Activated CD4-positive, alpha-beta memory T cell treated with anti-CD3 and anti-CD28 coated beads, Interleukin-2, amount 10 ng/mL, durations not matched to agents 7 days and 5 days (primary cell): ENCODE measurements around the gene ALDH1A1. TPM values are rescaled to one million over a fixed set of nuclear protein-coding genes. Genes with fewer than 3 reads are reported as not detected.

ENCODE experiments used
- CTCF ChIA-PET: fragments of 350-600 bp; sonication (Branson Sonifier 250); formaldehyde crosslinking; loops from one replicate; lab custom pipeline; 2021; ENCODE audit warnings: antibody characterized with exemption, inconsistent platforms; lab: Charles Lee
- POLR2A ChIA-PET: fragments of 350-600 bp; sonication (Branson Sonifier 250); formaldehyde crosslinking; loops from one replicate; lab custom pipeline; 2021; ENCODE audit warnings: antibody characterized with exemption; lab: Charles Lee
- DNase-seq: peaks from one replicate; pipeline ENCODE4 v3.0.0-alpha.2; 2020
- H3K27ac Mint-ChIP-seq: one replicate; pipeline ENCODE4 v1.8.0; 2021; ENCODE audit warnings: mild to moderate bottlenecking, mixed read lengths
- H3K27me3 Mint-ChIP-seq: one replicate; pipeline ENCODE4 v1.8.0; 2021; ENCODE audit warnings: mixed read lengths
- H3K36me3 Mint-ChIP-seq: one replicate; pipeline ENCODE4 v1.8.0; 2021; ENCODE audit warnings: low read depth, mixed read lengths
- H3K4me1 Mint-ChIP-seq: one replicate; pipeline ENCODE4 v1.8.0; 2021; ENCODE audit warnings: mixed read lengths
- H3K4me3 Mint-ChIP-seq: one replicate; pipeline ENCODE4 v1.8.0; 2021; ENCODE audit warnings: mild to moderate bottlenecking, mixed read lengths
- H3K9me3 Mint-ChIP-seq: one replicate; pipeline ENCODE4 v1.8.0; 2021; ENCODE audit warnings: mixed read lengths
- total RNA-seq, 2 experiments: library from RNA; stranded (reverse); gene quantifications; one replicate each; pipeline ENCODE4 v1.2.3, GENCODE V29; 2021

Gene ALDH1A1
- total RNA-seq, 2 experiments from 2014 or later, result not detected

DNA sequence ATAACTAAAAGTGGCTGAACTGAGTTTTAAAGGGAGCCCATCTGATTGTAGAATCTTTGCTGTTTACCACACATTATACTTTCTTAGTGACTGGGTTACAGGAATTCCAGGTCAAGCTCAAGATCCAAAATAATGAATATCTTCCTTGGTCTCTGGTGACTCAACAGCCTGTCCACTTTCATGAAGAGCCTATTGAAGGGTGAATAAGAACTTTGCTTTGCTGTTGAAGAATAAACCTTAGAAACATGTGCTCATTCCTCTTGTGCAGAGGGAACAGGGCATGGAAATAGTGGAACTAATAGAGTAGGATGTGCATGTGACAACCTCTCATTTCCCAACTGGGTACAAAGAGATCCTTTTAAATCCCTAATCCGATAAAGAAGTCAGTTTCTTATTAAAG lies 21.4 kb downstream of the ALDH1A1 start:
- no peak overlapping the region for H3K27ac Mint-ChIP-seq
- H3K4me3 Mint-ChIP-seq, result no peak overlapping the region
- no peaks in the 10 kb centered on the region for H3K4me1 Mint-ChIP-seq
- ChIA-PET POLR2A (no interaction called here), CTCF (no interaction called here)
- no peaks in the 10 kb centered on the region for H3K36me3 Mint-ChIP-seq
- H3K27me3 Mint-ChIP-seq, result peaks cover 2% of the 10 kb centered on the region
- no peaks in the 10 kb centered on the region for H3K9me3 Mint-ChIP-seq
- no peak for DNase-seq

GRCh38 chr9:72930828-72931227 lies 22.0 kb downstream of the ALDH1A1 start:
- no peaks in the 10 kb centered on the region for H3K9me3 Mint-ChIP-seq
- no peak overlapping the region for H3K27ac Mint-ChIP-seq
- H3K4me3 Mint-ChIP-seq, result no peak overlapping the region
- POLR2A ChIA-PET, result no interaction called here
- no peak for DNase-seq
- CTCF ChIA-PET, result no interaction called here
- H3K36me3 Mint-ChIP-seq, result no peaks in the 10 kb centered on the region
- H3K27me3 Mint-ChIP-seq, result peaks cover 2% of the 10 kb centered on the region
- no peaks in the 10 kb centered on the region for H3K4me1 Mint-ChIP-seq

GRCh38 chr9:72929542-72929941 lies 23.3 kb downstream of the ALDH1A1 start:
- H3K27me3 Mint-ChIP-seq, result no peaks in the 10 kb centered on the region
- POLR2A ChIA-PET, result no interaction called here

GRCh38 chr9:72928042-72928507 lies 24.8 kb downstream of the ALDH1A1 start:
- Mint-ChIP-seq H3K4me1 (no peaks in the 10 kb centered on the region), H3K4me3 (no peak overlapping the region), H3K36me3 (no peaks in the 10 kb centered on the region), H3K27ac (no peak overlapping the region), H3K27me3 (no peaks in the 10 kb centered on the region), H3K9me3 (no peaks in the 10 kb centered on the region)
- POLR2A ChIA-PET, result no interaction called here
- CTCF ChIA-PET, result no interaction called here
- no peak for DNase-seq

More at GRCh38 chr9:72929542-72929941, 23.3 kb downstream of the ALDH1A1 start:
- Mint-ChIP-seq H3K9me3 (no peaks in the 10 kb centered on the region), H3K4me1 (no peaks in the 10 kb centered on the region), H3K27ac (no peak overlapping the region), H3K4me3 (no peak overlapping the region), H3K36me3 (no peaks in the 10 kb centered on the region)
- CTCF ChIA-PET, result no interaction called here
- no peak for DNase-seq

- no peak overlapping the region for H3K4me3 Mint-ChIP-seq
- no peak overlapping the region for H3K27ac Mint-ChIP-seq
- H3K27me3 Mint-ChIP-seq, result peaks cover 3% of the 10 kb centered on the region
- POLR2A ChIA-PET, result no interaction called here
- H3K36me3 Mint-ChIP-seq, result no peaks in the 10 kb centered on the region
- DNase-seq, result no peak
- CTCF ChIA-PET, result no interaction called here
- H3K9me3 Mint-ChIP-seq, result no peaks in the 10 kb centered on the region
- no peaks in the 10 kb centered on the region for H3K4me1 Mint-ChIP-seq
Measured at GRCh38 chr9:72926506-72926905, 26.3 kb downstream of the ALDH1A1 start.

DNA sequence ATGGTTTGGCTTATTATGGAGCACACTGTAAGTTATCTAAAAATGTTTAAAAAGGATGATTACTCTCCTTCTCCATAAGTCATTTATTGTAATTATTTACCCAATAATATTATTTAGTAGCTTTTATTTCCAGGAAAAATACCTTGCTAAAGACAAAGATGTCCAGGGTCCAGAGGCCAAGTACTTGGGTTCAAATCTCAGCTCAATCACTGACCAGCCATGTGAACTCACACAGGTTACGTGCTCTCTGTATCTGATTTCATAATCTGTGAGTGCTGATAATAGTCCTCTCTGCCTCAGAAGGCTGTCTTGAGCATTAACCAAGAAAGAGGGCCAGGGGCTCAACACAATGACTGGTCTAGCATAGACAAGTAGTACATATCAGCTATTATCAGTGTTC lies 27.0 kb downstream of the ALDH1A1 start:
- ChIA-PET CTCF (interaction anchor here (0.5 kb wide), 1 partner anchor 78 kb away, joined by 3 read pairs; no protein-coding TSS in a partner anchor), POLR2A (no interaction called here)
- Mint-ChIP-seq H3K4me1 (no peaks in the 10 kb centered on the region), H3K9me3 (no peaks in the 10 kb centered on the region), H3K27ac (no peak overlapping the region), H3K4me3 (no peak overlapping the region), H3K36me3 (no peaks in the 10 kb centered on the region), H3K27me3 (peaks cover 3% of the 10 kb centered on the region)
- DNase-seq, result no peak

DNA sequence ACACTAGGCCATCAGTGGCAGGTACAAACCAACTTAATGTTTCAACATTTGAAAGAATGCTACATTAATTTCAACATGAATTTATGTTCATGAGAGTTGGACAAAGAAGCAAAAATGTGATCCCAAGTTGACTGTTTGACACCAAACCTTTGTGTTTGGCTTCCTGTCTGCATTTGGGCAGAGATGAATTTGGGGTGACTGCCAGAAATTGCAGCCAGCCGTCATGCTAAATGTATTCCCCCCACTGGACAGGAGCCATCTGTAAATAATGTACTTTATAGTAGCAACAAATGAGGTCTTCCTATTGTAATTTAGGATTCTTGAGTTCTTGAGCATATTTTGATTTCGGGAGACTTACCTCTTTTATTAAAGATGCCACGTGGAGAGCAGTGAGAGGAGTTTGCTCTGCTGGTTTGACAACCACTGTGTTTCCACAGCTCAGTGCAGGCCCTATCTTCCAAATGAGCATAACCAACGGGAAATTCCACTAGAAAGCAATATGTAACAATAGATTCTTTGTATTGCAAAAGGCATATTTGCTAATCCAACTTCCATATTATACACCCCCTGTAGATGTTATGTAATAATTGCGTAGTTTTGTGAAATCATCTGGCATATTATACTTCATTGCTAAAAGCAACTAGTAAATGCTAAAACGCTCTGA lies 27.6 kb downstream of the ALDH1A1 start:
- POLR2A ChIA-PET, result no interaction called here
- H3K36me3 Mint-ChIP-seq, result no peaks in the 10 kb centered on the region
- CTCF ChIA-PET, result interaction anchor here (0.5 kb wide), 1 partner anchor 79 kb away, joined by 3 read pairs; no protein-coding TSS in a partner anchor

DNA sequence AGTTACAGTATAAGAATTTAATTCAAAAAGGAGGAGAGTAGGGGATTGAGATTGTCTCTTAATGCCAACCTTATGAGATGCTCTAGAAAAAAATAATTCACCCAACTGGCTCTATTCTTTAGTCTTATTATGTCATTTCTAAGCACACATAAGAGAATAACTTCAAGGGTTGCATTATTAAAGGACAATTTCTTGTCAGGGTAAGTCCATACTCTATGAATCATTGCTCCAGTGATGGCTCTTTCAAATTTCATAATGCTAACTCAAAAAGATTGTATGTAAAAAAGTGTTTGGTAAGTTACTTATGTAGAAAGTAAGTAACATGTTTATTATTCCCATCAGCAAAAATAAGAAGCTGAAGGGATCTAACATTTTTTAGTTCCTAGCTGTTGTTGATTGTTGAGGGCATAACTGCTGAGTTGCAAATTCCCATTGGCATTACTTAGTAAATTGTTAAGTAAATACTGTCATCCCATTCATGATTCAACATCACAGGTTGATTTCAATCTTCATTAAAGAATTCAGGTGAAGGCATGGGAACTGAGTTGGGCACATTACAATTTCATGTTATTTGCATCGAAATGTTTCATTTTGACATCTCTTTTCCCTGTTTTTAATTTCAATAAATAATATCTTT lies 28.6 kb downstream of the ALDH1A1 start:
- H3K27me3 Mint-ChIP-seq, result peaks cover 4% of the 10 kb centered on the region
- no peaks in the 10 kb centered on the region for H3K36me3 Mint-ChIP-seq
- ChIA-PET CTCF (no interaction called here), POLR2A (no interaction called here)
- no peak overlapping the region for H3K4me3 Mint-ChIP-seq
- no peak overlapping the region for H3K27ac Mint-ChIP-seq
- H3K9me3 Mint-ChIP-seq, result no peaks in the 10 kb centered on the region
- H3K4me1 Mint-ChIP-seq, result no peaks in the 10 kb centered on the region
- no peak for DNase-seq

More for the DNA sequence above, 27.6 kb downstream of the ALDH1A1 start:
- DNase-seq, result no peak
- Mint-ChIP-seq H3K9me3 (no peaks in the 10 kb centered on the region), H3K27ac (no peak overlapping the region), H3K4me3 (no peak overlapping the region), H3K27me3 (peaks cover 3% of the 10 kb centered on the region), H3K4me1 (no peaks in the 10 kb centered on the region)

GRCh38 chr9:72923077-72923476 lies 29.8 kb downstream of the ALDH1A1 start:
- CTCF ChIA-PET, result no interaction called here
- Mint-ChIP-seq H3K4me1 (no peaks in the 10 kb centered on the region), H3K27me3 (peaks cover 5% of the 10 kb centered on the region), H3K36me3 (no peaks in the 10 kb centered on the region), H3K9me3 (no peaks in the 10 kb centered on the region), H3K27ac (no peak overlapping the region), H3K4me3 (no peak overlapping the region)
- DNase-seq, result no peak
- POLR2A ChIA-PET, result no interaction called here

DNA sequence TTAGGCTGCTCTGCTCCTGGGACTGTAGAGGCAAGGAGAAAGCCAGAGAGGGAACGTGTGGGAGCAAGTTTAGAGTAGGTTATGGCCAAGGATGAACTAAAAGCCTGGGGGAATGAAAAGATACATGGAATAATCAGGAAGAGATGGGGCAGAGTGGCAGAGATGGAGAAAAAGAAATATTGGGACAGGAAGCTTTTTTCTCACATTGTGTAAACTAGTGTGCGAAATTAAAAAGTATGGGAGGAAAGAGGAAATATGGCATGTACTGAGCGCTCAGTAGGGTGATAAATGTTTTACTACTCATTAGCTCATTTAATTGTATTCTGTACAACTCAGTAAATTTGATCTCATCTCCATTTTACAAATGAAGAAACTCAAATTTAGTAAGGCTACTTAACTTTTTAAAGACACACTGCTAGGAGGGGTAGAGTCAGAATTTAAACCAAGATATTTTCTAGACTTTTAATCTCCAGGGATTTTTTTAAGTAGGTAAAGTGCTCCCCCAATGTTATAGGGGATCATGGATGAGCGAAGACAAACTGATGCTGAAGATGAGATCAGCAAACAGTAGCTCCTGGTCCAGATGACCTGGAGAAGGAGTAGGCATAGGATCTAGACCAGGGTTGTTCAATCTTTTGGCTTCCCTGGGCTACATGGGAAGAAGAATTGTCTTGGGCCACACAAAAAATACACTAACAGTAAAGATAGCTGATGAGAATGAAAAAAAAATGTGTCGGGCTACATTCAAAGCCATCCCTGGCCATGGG lies 30.8 kb downstream of the ALDH1A1 start:
- Mint-ChIP-seq H3K4me3 (no peak overlapping the region), H3K27me3 (peaks cover 5% of the 10 kb centered on the region), H3K4me1 (no peaks in the 10 kb centered on the region), H3K36me3 (no peaks in the 10 kb centered on the region), H3K27ac (no peak overlapping the region), H3K9me3 (no peaks in the 10 kb centered on the region)
- CTCF ChIA-PET, result no interaction called here
- POLR2A ChIA-PET, result no interaction called here
- DNase-seq, result no peak

GRCh38 chr9:72919246-72919945 lies 33.5 kb downstream of the ALDH1A1 start:
- Mint-ChIP-seq H3K9me3 (no peaks in the 10 kb centered on the region), H3K36me3 (no peaks in the 10 kb centered on the region), H3K27ac (no peak overlapping the region), H3K4me1 (no peaks in the 10 kb centered on the region), H3K4me3 (no peak overlapping the region), H3K27me3 (peaks cover 5% of the 10 kb centered on the region)
- POLR2A ChIA-PET, result no interaction called here
- CTCF ChIA-PET, result no interaction called here
- no peak for DNase-seq

- H3K27ac Mint-ChIP-seq, result no peak overlapping the region
- ChIA-PET POLR2A (no interaction called here), CTCF (no interaction called here)
- no peaks in the 10 kb centered on the region for H3K9me3 Mint-ChIP-seq
- H3K27me3 Mint-ChIP-seq, result peaks cover 5% of the 10 kb centered on the region
- H3K4me1 Mint-ChIP-seq, result no peaks in the 10 kb centered on the region
- no peaks in the 10 kb centered on the region for H3K36me3 Mint-ChIP-seq
- DNase-seq, result no peak
- H3K4me3 Mint-ChIP-seq, result no peak overlapping the region
Measured at GRCh38 chr9:72917892-72918509, 34.9 kb downstream of the ALDH1A1 start.
